ENCODE results near the gene ZNF189.

Gene ZNF189

GRCh38 chr9:101398068-101398929, at the start of gene ZNF189, which contains the start of gene MRPL50:
TSS of gene ZNF189 (plus strand) at chr9:101398851. CDS start at chr9:101399157, 306 bp downstream.
TSS of gene MRPL50 (minus strand) at chr9:101398618. CDS start at chr9:101398592, 26 bp downstream.
- peak within 1 kb of the TSS; percentile 57 for H3K4me3 ChIP-seq (ENCODE audit: low read depth, low read length)
- TF ChIP-seq CTCF (IDR thresholded peaks at IDR 0.05; ENCODE audit: borderline replicate concordance, insufficient read depth, low read depth, low read length), result no peak

DNA sequence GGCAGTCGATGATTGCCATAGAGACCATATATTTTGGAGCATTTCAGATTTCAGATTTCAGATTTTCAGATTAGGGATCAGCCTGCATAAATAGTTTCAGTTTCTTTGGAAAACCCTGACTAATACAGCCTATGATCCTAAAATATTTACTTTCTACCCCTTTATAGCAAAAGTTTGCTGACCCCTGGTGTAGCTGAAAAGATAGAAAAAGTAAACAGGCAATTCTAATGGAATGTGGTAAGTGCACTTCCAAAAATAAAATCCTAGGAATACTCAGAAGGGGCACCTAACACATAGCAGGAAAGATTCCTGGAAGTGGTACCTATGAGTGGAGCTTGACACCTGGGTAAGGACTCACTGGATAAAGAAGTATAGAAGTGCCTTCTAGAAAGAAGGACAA, 48.4 kb upstream of the ZNF189 start:
- H3K4me3 ChIP-seq (ENCODE audit: low read depth, low read length), result no peak overlapping the region
- TF ChIP-seq CTCF (IDR thresholded peaks at IDR 0.05; ENCODE audit: borderline replicate concordance, insufficient read depth, low read depth, low read length), result no peak

DNA sequence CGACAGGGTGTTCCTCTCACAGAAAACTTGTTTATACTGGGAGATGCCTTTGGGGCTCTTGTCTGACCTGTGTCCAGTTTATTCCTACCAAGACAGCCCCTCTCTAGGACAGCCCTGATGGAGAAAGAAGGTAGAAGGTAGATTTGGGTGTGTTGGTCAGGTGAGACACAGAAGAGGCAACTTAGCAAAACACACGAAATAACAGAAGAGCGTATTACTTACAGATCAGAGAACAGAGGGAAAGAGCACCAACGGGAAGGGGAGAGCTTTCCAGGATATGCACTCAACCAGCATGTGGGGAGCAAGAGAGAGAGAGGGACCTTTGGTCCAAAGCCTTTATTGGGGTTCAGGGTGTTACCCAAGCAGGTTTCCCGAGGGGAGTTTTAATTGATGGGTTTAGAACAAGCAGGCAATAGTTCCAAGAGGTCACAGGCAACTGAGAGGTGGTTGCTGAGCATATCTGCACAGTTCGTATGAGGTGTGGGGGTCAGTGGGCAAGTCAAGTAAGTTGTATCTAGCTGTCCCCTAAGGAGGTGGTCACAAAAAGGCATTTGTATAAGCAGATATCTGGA, 45.7 kb upstream of the ZNF189 start:
- no peak for TF ChIP-seq CTCF (IDR thresholded peaks at IDR 0.05; ENCODE audit: borderline replicate concordance, insufficient read depth, low read depth, low read length)
- H3K4me3 ChIP-seq (ENCODE audit: low read depth, low read length), result no peak overlapping the region

DNA sequence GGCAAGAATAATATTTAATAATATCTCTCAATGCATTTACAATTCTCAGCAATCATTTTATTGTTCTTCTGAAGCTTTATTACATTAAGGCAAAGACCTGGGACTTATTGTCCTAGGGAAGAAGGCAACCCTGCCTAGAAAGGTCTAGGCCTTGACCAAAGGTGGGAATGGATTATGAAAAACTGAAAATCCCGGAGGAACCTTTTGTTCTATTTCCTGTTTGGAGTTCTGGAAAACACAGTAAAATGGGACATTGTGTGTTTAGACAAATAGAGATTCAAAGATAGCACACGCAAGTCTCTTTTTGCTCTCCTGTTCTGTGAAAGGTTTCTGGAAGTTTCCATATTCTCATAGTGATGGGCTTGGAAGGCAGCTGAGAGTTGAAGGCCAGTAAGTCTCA, 45.0 kb upstream of the ZNF189 start:
- no peak for TF ChIP-seq CTCF (IDR thresholded peaks at IDR 0.05; ENCODE audit: borderline replicate concordance, insufficient read depth, low read depth, low read length)
- no peak overlapping the region for H3K4me3 ChIP-seq (ENCODE audit: low read depth, low read length)

DNA sequence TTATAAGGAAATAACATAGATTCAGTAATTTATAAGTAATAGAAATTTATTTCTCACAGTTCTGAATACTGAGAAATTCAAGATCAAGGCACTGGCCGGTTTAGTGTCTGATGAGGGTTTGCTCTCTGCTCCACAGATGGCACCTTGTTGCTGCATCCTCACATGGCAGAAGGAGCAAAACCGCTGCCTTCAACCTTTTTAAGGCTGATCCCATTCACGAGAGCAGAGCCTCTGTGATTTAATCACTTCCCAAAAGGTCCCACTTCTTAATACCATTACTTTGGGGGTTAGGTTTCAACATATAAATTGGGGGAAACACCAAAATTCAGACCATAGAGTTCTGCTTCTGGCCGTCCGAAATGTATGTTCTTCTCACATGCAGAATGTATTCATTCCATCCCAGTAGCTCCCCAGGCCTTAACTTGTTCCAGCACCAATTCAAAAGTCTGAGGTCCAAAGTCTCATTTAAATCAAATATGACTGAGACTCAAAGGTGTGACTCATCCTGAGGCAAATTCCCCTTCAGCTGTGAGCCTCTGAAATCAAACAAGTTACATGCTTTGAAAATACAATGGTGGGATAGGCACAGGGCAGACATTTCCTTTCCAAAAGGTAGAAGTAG, 44.4 kb upstream of the ZNF189 start:
- TF ChIP-seq CTCF (IDR thresholded peaks at IDR 0.05; ENCODE audit: borderline replicate concordance, insufficient read depth, low read depth, low read length), result no peak
- H3K4me3 ChIP-seq (ENCODE audit: low read depth, low read length), result no peak overlapping the region

- H3K4me3 ChIP-seq (ENCODE audit: low read depth, low read length), result no peak overlapping the region
- TF ChIP-seq CTCF (IDR thresholded peaks at IDR 0.05; ENCODE audit: borderline replicate concordance, insufficient read depth, low read depth, low read length), result no peak
Observed at GRCh38 chr9:101354765-101355708, 43.6 kb upstream of the ZNF189 start.

All from GM12875 (cell line).